Smooth muscle cell of the brain vasculature (primary cell): ENCODE measurements around the gene GPR137.

ENCODE experiments used
- DNase-seq: peaks from one replicate; pipeline ENCODE4 v3.0.0-alpha.2; 2012; ENCODE audit warnings: low read depth, low spot score

The GPR137 gene

DNA sequence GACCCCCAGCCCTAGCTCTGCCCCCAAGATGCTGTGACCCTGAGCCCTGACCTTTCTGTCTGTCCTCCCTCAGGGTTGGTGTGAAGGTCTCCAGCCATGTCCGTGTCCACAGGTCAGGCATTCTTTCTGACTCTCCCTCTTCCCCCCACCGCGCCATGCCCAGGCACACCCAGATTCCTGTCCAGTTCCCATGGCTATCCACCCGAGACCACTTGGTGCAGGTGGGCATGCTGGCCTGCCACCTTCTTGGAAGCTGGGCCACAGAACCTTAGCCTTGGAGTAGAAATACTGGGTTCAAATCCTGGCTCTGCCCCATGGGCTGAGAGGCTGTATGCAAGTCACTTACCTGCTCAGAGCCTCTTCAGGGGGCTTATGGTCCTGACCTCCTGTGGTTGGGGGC, 36.6 kb upstream of the GPR137 start:
- no peak for DNase-seq

GRCh38 chr11:64249563-64250414, 35.9 kb upstream of the GPR137 start:
- no peak for DNase-seq

- no peak for DNase-seq
These were observed 35.1 kb upstream of the GPR137 start for GRCh38 chr11:64250415-64251015.

- no peak for DNase-seq
These were observed 34.5 kb upstream of the GPR137 start, which contains the start of gene PLCB3 for GRCh38 chr11:64251016-64251752. TSS of gene PLCB3 (plus strand) at chr11:64251530. CDS start at chr11:64251650, 120 bp downstream.

DNA sequence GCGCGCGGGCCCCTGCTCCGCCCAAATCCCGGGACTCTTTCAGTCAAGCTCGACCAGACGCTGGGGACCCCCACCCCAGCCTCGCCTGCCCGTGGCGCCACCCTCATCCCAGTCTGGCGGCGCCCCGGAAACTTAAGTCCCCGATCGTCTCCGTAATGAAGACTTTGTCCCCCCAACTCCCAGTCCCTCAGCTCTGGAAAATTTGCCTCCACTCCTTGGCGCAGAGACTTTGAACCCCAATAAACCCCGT, 34.0 kb upstream of the GPR137 start:
- DNase-seq = no peak

DNA sequence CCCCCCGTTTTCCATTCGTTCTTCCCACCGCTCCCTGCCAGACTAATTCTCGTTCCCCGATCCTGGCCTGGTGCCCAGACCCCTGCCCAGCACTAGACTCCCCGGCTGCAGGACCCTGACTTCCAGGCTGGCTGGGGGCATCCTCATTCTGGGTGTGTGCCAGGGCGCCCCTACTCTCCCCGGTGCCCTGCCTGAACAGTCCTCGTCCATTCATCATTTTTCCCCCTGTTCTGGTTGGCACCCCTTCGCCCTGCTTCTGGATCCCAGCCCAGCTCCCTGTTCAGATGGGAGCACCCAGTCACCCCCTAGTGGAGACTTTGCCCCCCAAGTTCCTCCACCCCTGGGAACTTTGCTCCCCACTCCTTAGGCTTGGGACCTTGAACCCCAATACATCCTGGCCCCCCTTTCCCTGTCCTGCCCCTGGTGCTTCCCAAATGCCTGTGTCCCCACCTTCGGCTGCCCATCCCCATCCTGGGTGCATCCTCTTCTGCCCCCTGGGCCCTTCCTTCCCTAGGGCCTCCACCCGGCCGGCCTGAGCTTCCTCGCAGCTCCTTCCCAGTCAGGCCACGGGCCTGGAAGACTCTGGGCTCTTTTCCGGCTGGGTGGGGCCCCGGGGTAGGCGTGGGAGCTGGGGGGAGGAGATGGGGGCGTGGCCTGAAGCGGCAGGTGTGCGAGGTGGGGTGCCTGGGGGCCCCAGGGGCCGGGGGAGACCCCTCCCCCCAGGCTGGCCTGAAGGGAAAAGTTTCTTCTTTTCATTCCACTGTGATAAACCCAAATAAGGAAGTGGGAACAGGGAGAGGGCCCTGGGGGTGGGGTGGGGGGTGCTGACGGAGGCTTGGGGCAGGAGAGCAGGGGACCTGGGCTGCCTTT, 33.4 kb upstream of the GPR137 start:
- no peak for DNase-seq

GRCh38 chr11:64253043-64253442, 32.6 kb upstream of the GPR137 start:
- DNase-seq = no peak

DNA sequence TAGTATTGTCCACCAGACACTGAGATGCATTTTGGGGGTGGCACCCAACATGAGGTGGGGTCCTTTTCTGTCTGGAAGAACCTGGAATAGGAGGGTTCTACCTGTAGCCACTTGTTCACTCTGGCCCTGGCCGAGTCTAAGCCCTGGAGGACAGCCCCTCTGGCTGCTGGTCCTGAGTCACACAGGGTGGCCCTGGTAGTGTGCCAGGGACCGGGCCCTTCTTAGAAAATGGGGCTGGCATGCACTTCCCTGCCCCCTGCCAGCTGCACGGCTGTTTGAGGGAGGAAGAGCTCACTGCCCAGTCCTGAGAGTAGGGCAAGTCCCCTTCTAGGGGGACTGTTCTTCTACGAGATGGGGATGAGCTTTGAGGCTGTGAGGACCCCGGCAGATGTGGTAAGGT, 32.2 kb upstream of the GPR137 start:
- no peak for DNase-seq

- no peak for DNase-seq
These were observed 31.3 kb upstream of the GPR137 start for GRCh38 chr11:64254326-64254725.

GRCh38 chr11:64255135-64256128, 30.2 kb upstream of the GPR137 start:
- no peak for DNase-seq

GRCh38 chr11:64256300-64256699, 29.3 kb upstream of the GPR137 start:
- DNase-seq = no peak

GRCh38 chr11:64258356-64258755, 27.3 kb upstream of the GPR137 start:
- no peak for DNase-seq

DNA sequence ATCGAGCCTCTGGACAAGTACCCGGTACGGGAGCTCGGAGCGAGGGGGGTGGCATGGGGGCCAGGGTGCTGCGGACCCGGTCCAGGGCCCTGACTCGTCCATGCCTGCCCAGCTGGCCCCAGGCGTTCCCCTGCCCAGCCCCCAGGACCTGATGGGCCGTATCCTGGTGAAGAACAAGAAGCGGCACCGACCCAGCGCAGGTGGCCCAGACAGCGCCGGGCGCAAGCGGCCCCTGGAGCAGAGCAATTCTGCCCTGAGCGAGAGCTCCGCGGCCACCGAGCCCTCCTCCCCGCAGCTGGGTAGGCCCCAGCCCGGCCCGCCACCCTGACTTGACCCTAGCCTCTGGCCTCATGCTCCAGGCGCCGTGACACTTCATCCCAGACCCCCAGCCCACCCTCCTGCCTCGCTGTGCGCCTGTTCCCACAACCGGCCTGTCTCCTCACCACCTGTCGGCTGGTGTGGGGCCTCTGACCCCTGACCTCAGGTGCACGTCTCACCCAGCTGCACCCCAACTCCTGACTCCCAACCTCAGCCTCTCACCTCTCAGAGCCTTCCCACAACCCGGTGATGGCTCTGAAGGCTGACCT, 26.6 kb upstream of the GPR137 start:
- no peak for DNase-seq

DNA sequence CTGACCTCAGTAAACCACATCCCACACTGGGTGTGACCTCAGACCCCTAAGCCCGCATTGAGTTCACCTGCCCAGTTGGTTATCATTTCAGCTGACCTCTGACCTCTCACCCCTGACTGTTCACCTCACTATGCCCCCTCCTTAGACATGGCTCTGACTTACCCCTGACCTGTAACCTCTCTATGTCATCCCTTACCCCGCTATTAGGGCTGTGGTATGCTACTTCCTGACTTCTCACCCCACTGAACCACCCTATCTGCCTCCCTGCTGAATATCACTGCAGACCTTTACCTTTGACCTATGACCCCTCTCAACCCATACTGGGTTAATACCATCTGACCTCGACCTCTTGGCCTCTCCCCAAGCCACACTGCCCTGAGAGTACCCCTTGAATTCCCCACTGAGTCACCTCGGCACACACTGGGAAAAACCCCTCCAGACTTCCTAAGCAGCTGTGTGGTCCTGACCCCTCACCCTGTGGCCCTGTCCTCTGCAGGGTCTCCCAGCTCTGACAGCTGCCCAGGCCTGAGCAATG, 26.0 kb upstream of the GPR137 start:
- DNase-seq = no peak

DNA sequence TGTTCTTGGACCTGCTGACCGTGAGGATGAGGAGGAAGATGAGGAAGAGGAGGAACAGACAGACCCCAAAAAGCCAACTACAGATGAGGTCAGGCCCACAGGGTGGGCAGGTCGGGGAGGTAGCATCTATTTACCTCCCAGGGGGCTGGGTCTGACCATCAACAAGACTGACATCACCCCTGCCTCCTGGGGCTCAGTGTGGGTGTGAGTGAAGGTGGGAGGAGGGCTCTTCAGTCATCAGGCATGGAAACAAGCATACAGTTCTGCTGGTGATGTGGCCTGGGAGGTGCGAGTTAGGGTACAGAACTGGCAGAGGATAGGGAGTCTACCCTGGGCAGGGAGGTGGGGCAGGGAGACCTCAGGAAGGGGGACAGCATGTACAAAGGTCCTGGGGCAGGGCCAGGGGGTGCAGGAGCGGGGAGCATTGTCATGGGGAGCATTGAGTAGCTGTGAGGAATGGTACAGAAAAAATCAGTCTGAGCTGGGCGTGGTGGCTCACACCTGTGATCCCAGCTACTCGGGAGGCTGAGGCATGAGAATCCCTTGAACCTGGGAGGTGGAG, 25.4 kb upstream of the GPR137 start:
- no peak for DNase-seq

DNA sequence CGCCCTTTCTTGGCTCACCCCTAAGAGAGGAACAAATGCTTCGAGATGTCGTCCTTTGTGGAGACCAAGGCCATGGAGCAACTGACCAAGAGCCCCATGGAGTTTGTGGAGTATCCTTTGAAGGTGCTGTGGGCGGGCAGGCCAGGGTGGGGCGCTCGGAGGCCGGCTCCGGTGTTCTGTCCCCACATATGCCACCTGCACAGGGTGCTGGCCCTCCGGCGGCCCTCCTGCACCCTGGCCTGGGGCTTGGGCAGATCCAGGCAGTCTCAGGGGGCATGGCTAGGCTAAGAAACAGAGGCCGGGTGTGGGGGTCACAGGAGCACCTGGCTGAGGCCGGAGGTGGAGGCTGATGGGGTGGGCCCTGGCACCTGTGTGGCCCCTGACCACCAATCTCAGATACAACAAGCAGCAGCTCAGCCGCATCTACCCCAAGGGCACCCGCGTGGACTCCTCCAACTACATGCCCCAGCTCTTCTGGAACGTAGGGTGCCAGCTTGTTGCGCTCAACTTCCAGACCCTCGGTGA, 24.0 kb upstream of the GPR137 start:
- DNase-seq = no peak

DNA sequence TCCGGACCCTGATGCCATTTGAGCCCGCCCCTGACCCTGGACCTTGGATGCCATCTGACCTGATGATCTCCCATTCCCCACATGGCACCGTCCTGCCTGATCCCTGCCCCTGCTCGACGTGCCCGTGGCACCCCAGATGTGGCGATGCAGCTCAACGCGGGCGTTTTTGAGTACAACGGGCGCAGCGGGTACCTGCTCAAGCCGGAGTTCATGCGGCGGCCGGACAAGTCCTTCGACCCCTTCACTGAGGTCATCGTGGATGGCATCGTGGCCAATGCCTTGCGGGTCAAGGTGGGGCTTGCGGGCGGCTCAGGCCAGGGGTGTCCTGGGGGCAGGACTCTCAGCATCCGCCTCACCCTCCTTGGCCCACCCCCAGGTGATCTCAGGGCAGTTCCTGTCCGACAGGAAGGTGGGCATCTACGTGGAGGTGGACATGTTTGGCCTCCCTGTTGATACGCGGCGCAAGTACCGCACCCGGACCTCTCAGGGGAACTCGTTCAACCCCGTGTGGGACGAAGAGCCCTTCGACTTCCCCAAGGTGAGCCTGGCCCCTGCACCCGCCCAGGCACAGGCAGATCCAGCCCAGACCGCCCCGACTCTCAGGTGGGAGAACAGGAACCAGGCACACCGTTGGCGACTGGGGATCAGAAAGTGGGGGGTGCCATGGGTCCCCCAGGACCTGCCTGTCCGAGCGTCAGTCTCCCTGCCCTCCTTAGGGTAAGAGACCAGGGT, 23.2 kb upstream of the GPR137 start:
- DNase-seq = no peak

DNA sequence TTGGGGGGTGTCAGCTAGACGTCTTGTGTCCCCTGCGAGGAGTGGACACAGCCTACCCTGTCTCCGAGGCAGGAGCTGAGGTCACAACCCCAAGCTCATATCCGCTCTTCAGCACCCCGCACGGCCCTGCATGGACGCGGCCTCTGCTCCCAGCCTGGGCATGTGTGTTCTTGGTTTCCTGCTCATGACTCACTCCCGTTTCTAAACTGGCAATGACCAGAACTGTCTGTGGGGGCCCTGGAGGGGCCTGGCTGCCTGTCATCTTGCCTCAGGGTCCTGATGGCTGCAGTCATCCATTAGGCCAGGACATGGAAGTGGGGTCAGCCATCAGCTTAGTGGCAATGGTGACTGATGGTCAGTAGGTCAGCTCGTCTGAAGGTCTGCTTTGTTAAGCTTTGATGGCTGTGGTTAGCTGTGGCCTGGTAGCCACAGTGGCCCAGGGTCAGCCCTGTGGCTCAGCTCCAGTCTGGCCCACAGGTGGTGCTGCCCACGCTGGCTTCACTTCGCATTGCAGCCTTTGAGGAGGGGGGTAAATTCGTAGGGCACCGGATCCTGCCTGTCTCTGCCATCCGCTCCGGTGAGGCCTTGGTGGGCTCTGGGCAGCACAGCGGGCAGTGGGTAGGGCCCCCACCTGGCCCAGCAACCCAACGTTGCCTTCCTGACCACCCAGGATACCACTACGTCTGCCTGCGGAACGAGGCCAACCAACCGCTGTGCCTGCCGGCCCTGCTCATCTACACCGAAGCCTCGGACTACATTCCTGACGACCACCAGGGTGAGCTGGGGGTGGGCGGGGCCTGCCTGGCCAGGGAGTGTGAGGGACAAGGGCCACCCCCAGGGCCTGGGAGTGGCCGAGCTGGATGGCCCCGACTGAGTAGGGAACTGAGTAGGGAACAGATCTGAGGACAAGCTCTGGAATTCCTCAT, 22.4 kb upstream of the GPR137 start:
- no peak for DNase-seq
